ENCODE measurements around the gene NACA.

DNA sequence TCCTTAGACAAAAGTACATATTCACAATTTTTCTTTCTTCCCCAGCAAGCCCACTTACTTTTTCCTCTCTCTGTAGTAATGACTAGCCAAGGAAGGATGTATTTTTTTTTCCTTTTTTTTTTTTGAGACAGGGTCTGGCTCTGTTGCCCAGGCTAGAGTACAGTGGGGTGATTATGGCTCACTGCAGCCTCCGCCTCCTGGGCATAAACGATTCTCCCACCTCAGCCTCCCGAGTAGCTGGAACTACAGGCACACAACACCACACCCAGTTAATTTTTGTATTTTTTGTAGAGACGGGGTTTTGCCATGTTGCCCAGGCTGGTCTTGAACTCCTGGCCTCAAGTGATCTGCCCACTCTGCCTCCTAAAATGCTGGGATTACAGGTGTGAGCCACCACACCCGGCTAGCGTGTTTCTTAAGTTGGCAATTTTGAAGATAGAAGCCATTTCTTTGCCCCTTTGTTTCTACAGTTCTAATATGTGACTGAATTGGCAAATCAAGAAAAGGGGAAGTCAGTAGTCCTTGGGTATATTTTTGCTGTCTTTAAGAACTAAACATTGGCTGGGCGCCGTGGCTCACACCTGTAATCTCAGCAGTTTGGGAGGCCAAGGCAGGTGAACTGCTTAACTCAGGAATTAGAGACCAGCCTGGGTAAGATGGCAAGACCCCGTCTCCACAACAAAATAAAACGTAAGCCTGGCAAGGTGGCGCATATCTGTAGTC lies 3.2 kb upstream of the NACA start:
- TF ChIP-seq ZNF324 (tag by site-specific recombination; IDR thresholded peaks at IDR 0.05) (no peak), ZNF768 (tag by site-specific recombination; IDR thresholded peaks at IDR 0.05) (no peak), KLF9 (tag by site-specific recombination; IDR thresholded peaks at IDR 0.05; ENCODE audit: low read depth) (no peak), ZNF549 (tag by site-specific recombination; IDR thresholded peaks at IDR 0.05) (no peak), ZXDB (tag by site-specific recombination; IDR thresholded peaks at IDR 0.05) (no peak), ZNF544 (tag by site-specific recombination; IDR thresholded peaks at IDR 0.05) (no peak), KLF1 (tag by site-specific recombination; IDR thresholded peaks at IDR 0.05) (no peak)
- TF ChIP-seq, protein P1, sequence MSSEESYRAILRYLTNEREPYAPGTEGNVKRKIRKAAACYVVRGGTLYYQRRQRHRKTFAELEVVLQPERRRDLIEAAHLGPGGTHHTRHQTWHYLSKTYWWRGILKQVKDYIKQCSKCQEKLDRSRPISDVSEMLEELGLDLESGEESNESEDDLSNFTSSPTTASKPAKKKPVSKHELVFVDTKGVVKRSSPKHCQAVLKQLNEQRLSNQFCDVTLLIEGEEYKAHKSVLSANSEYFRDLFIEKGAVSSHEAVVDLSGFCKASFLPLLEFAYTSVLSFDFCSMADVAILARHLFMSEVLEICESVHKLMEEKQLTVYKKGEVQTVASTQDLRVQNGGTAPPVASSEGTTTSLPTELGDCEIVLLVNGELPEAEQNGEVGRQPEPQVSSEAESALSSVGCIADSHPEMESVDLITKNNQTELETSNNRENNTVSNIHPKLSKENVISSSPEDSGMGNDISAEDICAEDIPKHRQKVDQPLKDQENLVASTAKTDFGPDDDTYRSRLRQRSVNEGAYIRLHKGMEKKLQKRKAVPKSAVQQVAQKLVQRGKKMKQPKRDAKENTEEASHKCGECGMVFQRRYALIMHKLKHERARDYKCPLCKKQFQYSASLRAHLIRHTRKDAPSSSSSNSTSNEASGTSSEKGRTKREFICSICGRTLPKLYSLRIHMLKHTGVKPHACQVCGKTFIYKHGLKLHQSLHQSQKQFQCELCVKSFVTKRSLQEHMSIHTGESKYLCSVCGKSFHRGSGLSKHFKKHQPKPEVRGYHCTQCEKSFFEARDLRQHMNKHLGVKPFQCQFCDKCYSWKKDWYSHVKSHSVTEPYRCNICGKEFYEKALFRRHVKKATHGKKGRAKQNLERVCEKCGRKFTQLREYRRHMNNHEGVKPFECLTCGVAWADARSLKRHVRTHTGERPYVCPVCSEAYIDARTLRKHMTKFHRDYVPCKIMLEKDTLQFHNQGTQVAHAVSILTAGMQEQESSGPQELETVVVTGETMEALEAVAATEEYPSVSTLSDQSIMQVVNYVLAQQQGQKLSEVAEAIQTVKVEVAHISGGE (tag by site-specific recombination; conservative IDR thresholded peaks at IDR 0.05; ENCODE audit: low read depth) = no peak
- TF ChIP-seq, protein P2, sequence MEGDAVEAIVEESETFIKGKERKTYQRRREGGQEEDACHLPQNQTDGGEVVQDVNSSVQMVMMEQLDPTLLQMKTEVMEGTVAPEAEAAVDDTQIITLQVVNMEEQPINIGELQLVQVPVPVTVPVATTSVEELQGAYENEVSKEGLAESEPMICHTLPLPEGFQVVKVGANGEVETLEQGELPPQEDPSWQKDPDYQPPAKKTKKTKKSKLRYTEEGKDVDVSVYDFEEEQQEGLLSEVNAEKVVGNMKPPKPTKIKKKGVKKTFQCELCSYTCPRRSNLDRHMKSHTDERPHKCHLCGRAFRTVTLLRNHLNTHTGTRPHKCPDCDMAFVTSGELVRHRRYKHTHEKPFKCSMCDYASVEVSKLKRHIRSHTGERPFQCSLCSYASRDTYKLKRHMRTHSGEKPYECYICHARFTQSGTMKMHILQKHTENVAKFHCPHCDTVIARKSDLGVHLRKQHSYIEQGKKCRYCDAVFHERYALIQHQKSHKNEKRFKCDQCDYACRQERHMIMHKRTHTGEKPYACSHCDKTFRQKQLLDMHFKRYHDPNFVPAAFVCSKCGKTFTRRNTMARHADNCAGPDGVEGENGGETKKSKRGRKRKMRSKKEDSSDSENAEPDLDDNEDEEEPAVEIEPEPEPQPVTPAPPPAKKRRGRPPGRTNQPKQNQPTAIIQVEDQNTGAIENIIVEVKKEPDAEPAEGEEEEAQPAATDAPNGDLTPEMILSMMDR (tag by site-specific recombination; IDR thresholded peaks at IDR 0.05) = no peak

All from HEK293 (cell line).